Prostate gland (tissue), 2 donors: ENCODE data around the gene SLC13A4.

Experiments
- POLR2AphosphoS5 ChIP-seq: sonication (generic); formaldehyde crosslinking; IDR thresholded peaks from one replicate; pipeline ENCODE4 v1.6.1; 2017; ENCODE audit warnings: antibody characterized with exemption
- TF ChIP-seq, protein P1 (sequence below), 4 experiments: fragments of 200-600 bp in 2 of 4; fragments of 450-650 bp in 2 of 4; sonication (generic) in 2 of 4; IDR thresholded peaks; 1 replicate in 3 of 4; 2 replicates in 1 of 4; pipeline ENCODE4 v1.5.1; 2016 to 2019; ENCODE audit warnings: antibody characterized with exemption in 4 of 4, mild to moderate bottlenecking in 2 of 4, moderate library complexity in 2 of 4

DNA sequence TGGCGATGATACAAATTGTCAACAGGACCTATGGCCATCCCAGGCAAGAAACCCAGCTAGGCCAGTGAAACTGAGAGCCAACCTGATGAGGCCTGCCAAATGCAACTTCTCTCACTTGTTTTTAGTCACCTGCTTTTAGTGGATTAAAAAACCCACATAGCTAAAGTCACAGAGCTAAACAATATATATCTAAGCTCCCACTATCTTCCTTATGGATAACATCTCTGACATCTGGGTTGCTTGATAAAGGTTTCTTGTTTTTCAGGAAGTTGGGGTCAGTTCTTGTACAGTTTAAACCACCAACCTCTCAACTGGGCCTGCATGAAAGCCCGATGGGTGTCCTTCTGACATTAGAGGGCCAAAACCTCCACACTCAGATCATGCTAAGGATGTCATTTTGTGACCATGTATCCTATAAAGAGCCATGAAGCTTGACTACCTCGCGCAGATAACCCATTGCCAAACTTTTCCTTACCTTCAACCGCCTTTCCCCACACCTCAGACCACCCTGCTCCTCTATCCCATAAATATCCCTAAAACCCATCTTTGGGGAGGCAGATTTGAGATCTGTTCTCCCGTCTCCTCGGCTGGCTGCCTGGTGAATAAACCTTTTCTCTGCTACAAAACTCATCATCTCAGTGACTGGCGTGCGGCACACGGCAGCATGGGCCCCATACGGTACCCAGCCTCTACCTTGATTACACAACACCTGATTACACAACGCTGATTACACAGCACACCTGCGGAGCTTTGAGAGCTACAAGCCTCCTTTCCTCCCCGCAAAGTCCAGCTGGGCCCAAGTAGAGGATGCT, 66.5 kb downstream of the SLC13A4 start:
- TF ChIP-seq, protein P1, sequence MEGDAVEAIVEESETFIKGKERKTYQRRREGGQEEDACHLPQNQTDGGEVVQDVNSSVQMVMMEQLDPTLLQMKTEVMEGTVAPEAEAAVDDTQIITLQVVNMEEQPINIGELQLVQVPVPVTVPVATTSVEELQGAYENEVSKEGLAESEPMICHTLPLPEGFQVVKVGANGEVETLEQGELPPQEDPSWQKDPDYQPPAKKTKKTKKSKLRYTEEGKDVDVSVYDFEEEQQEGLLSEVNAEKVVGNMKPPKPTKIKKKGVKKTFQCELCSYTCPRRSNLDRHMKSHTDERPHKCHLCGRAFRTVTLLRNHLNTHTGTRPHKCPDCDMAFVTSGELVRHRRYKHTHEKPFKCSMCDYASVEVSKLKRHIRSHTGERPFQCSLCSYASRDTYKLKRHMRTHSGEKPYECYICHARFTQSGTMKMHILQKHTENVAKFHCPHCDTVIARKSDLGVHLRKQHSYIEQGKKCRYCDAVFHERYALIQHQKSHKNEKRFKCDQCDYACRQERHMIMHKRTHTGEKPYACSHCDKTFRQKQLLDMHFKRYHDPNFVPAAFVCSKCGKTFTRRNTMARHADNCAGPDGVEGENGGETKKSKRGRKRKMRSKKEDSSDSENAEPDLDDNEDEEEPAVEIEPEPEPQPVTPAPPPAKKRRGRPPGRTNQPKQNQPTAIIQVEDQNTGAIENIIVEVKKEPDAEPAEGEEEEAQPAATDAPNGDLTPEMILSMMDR (IDR thresholded peaks at IDR 0.05): no peak
- TF ChIP-seq POLR2AphosphoS5: no peak
